CD1c-positive myeloid dendritic cell (primary cell): ENCODE data around the gene SMIM38.

Experiments
- DNase-seq: peaks from one replicate; pipeline ENCODE4 v3.0.0-alpha.2; 2016; ENCODE audit errors: extremely low spot score

Gene SMIM38

GRCh38 chr11:69122326-69122629 lies 33.5 kb upstream of the SMIM38 start:
- no peak for DNase-seq

GRCh38 chr11:69122630-69123431 lies 32.9 kb upstream of the SMIM38 start:
- peak; percentile 77 for DNase-seq

DNA sequence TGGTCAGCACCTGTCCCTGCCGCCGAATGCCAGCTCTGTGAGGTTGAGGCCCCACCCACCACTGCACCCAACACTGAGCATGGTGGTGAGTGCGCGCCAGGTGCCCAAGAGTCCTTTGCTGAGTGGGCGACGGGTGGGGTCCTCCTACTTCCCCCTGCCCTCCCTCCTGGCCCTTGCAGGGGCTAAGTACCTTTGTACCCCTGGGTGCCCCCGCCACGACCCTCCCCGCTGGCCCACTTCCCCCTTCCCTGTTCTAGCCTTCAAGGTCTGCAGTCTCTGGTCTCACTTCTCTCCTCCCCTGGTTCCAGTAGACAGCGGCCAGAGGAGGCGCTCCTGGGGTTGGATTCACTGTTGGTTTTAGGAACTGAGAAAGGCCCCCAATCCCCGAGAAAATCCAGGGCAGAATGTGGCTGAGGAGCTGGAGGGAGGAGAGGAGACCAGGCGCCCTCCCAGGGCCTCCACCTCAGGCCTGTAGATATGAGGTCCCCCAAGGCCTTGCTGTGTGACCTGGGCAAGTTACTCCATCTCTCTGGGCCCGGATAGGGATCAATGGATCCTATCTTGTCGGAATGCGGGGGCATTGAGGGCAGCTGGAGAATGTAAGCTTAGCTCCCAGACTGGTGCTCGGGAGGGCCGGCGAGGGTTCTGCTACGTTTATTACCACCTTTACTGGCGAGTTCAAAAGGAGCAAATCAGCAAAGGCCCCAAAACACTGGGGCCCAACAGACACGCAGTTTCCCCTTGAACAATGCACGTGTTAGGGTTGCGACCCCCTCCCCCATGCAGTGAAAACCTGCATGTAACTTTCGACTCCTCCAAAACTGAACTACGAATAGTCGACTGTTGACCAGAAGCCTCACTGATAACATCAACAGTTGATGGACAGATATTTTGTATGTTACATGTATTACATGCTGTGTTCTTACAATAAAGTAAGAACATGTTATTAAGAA lies 31.9 kb upstream of the SMIM38 start:
- DNase-seq, result peak; percentile 56

DNA sequence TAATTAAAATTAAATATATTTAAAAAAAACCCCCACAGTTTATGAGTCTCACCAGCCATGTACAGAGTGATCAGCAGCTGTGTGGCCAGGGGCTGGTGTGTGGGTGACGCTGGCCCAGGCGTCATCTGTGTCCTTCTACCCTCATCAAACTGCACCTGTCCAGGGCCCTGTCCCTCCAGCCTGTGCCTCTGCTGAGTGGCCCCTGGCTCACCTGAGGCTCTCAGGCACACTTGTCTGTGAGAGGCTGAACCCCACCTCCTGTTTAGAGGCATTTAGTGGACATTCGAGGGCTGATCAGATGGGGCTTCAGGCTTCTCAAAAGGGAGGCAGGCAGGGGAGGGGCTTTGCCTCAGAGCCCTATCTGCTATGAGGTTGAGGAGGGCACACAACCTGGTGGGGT lies 29.9 kb upstream of the SMIM38 start:
- DNase-seq, result no peak

GRCh38 chr11:69126286-69126685 lies 29.4 kb upstream of the SMIM38 start:
- no peak for DNase-seq

DNA sequence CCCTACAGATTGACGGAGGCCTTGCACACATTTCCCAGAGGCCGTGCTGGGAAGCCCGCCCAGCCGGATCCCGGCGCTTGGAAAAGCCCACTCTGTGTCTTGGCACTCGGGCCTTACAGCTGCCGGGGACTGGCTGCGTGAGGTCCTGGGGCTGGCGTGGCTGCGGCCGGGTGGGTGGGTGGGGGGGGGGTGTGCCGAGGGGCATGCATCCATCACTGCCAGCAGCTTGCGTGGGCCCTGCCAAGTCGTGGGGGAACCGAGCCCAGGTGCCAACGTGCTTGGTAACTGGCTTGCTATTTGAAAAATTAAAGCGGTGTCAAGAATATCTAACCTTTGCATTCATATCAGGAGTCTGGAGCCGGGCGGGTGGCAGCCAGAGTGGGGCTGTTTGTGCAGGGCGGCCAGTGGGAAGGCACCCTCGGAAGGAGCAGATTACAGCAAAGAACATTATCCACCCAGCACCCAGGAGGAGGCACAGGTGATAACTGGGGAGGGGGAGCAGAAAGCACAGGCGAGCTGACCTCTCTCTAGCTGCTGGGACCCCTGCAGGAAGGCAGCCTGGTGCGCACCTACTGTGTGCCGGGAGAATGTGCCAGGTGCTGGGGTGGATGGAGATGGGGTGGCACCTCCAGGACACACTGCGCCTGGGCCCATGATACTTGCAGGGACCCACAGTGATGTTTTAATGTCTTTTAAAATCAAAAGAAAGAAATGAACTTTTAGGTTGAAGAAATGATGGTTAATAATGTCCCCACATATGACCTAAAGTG lies 28.5 kb upstream of the SMIM38 start:
- no peak for DNase-seq

DNA sequence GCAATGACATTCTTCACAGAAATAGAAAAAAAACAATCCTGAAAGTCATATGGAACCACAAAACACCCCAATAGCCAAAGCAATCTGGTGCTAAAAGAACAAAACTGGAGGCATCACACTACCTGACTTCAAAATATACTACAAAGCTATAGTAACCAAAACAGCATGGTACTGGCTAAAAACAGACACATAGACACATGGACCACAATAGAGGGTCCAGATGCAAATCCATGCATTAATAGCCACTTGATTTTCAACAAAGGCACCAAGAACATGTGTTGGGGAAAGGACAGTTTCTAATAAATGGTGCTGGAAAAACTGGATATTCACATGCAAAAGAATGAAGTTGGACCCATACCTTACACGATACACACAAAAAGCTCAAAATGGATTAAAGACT lies 27.9 kb upstream of the SMIM38 start:
- DNase-seq, result no peak

- DNase-seq, result no peak
Observed at GRCh38 chr11:69129053-69129452, 26.7 kb upstream of the SMIM38 start.

- DNase-seq, result no peak
Observed at GRCh38 chr11:69129647-69130046, 26.1 kb upstream of the SMIM38 start.

- DNase-seq, result no peak
Observed at GRCh38 chr11:69130654-69131053, 25.1 kb upstream of the SMIM38 start.

- DNase-seq, result no peak
Observed at GRCh38 chr11:69131121-69131566, 24.6 kb upstream of the SMIM38 start.

DNA sequence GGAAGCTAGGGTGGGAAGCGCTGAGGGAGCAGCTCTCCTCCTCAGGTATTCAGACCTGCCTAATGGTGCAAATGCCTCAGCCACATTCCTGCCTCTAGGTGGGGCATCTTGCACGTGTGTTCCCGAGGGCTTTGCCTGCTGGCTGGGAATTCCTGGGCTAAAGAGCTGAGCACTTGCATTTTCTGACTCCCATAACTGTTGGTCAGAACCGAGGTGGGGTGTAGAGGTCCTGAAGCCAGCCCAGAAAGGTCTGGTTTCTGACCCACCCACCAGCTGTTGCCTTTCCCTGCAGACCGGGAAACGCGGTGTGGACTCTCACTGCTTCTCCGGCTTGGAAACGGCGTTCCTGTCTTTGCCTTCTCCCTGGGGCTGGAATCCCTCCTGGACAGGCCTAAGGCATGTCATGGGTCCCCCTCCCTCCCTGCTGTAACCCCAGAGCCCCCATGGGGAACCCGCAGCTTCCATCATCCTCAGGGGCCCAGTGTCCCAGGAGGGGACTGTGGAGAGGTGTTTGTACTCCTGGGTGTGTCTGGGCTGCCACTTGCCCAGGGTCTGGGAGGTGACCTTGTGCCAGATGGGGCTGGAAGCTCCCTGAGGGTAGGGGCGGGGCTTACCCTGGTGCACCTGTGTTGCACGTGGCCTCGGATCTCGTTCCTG lies 24.0 kb upstream of the SMIM38 start:
- DNase-seq, result no peak

GRCh38 chr11:69132301-69132670 lies 23.4 kb upstream of the SMIM38 start:
- DNase-seq, result no peak

DNA sequence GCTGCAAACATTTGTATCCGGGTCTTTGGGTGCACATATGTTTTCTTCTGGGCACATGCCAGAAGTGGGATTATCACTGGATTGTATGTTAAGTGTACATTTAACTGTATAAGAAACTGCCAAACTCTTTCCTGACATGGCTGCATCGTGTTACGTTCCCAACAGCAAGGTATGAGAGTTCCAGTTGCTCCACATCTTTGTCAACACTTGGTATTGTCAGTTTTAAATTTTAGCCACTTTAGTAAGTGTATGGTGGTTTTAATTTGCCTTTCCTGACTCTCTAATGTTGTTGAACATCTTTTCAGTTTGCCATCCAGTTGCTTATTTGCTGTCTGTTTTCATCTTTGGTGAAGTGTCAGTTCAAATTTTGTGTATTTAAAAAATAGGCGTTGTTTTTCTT lies 22.5 kb upstream of the SMIM38 start:
- no peak for DNase-seq

GRCh38 chr11:69134182-69134581 lies 21.6 kb upstream of the SMIM38 start:
- peak; percentile 46 for DNase-seq

- no peak for DNase-seq
Observed at GRCh38 chr11:69134957-69135356, 20.8 kb upstream of the SMIM38 start.

GRCh38 chr11:69135420-69136363 lies 20.0 kb upstream of the SMIM38 start:
- DNase-seq, result no peak

DNA sequence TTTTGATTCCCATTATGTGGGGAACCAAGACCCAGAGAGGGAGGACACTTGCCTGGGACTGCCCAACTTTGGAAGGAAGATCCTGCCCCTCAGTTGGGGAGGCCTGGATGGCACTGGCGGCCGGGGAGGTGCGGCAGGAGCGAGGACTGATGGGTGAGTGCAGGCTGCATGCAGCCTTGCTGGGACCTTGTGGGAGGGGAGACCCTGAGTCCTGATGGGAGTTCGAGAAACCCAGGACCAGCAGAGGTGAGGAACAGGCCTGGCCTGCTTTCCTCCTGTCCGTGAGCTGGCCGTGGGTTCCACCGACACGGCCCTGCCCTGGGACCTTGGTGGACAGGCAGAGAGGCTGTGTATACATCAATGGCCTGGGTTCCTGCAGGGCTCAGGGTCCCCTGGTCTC lies 19.3 kb upstream of the SMIM38 start:
- no peak for DNase-seq

DNA sequence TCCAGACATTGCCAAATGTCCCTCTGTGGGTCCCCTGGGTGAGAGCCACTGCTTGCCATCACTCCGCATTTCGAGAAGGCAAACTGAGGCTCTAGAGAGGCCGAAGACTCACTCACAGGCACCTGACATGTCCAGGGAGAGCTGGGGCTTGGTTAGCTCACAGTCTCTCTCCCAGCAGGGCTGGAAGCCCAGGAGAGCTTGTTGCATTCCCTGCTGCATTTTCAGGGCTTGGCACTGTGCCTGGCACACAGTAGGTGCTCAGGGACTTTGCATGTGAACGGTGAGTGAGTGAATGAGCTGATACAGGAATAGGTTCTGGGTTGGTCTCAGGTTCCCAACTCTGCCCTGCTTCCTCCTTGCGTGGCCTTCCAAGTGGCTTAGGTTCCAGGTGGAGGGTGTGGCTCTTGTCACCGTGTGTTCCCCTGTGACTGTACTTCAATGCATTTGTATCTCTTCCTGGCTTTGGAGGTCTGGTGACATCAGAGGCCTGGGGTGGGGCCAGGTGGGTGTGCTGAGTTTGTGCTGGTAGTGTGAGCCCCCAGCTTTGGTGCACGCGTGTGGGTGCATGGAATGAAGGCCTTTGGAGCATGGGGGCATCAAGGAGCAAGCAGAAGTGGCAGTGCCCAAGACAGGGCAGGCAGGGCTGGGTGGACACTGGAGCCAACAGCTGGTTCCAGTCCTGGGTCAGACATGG lies 18.4 kb upstream of the SMIM38 start:
- no peak for DNase-seq

DNA sequence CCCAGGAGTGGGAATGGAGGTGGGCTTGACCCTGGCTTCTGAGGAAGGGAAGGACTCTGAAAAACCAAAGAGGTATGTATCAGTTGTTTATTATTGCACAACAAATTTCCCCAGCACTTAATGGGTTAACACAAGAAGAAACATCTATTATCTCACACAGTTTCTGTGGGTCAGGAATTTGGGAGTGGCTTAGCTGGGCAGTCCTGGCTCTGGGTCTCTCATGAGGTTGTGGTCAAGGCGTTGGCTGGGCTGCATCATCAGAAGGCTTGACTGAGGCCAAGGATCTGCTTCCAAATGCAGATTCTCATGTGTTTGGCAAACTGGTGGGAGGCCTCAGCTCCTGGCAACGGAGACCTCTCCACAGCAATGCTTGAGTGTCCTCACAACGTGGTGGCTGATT lies 17.5 kb upstream of the SMIM38 start:
- DNase-seq, result no peak
